Anterior cingulate cortex (tissue), 58 donors: ENCODE data around the gene RFPL2.
A peak's percentile ranks its signal among the peaks of the same experiment; 100 is the strongest.

Experiments used
- DNase-seq, 58 donors: peaks; one replicate each; lab custom pipeline; 2025; lab: John Stamatoyannopoulos, UW

The RFPL2 gene

GRCh38 chr22:32204856-32205722 is at the start of gene RFPL2:
Gene RFPL2, minus strand, starts transcription at chr22:32205073. Its CDS starts 2,622 bp downstream, at chr22:32202451.
- peak in 31 of 58 donors; percentile 6 to 81 (median 38) for DNase-seq

- DNase-seq: no peak
Observed at GRCh38 chr22:32249231-32249630, 44.4 kb upstream of the RFPL2 start.

GRCh38 chr22:32248276-32248675 is 43.4 kb upstream of the RFPL2 start:
- no peak for DNase-seq

- no peak for DNase-seq
Observed at GRCh38 chr22:32246166-32246565, 41.3 kb upstream of the RFPL2 start.

- DNase-seq: no peak
Observed at GRCh38 chr22:32245042-32245441, 40.2 kb upstream of the RFPL2 start.

- no peak for DNase-seq
Observed at GRCh38 chr22:32244547-32244946, 39.7 kb upstream of the RFPL2 start.

- DNase-seq: no peak
Observed at GRCh38 chr22:32240461-32240860, 35.6 kb upstream of the RFPL2 start.

GRCh38 chr22:32237906-32238305 is 33.0 kb upstream of the RFPL2 start:
- no peak for DNase-seq

GRCh38 chr22:32236970-32237369 is 32.1 kb upstream of the RFPL2 start:
- no peak for DNase-seq

- DNase-seq: peak in 1 of 58 donors; percentile 9
Observed at GRCh38 chr22:32233091-32233490, 28.2 kb upstream of the RFPL2 start.

GRCh38 chr22:32232191-32232830 is 27.4 kb upstream of the RFPL2 start:
- DNase-seq: no peak

GRCh38 chr22:32226326-32227104 is 21.6 kb upstream of the RFPL2 start:
- no peak for DNase-seq

GRCh38 chr22:32222991-32223390 is 18.1 kb upstream of the RFPL2 start:
- DNase-seq: no peak

- DNase-seq: no peak
Observed at GRCh38 chr22:32219026-32219425, 14.2 kb upstream of the RFPL2 start.

- DNase-seq: no peak
Observed at GRCh38 chr22:32218470-32218869, 13.6 kb upstream of the RFPL2 start.

- DNase-seq: no peak
Observed at GRCh38 chr22:32217465-32217864, 12.6 kb upstream of the RFPL2 start.

- DNase-seq: no peak
Observed at GRCh38 chr22:32216911-32217310, 12.0 kb upstream of the RFPL2 start.

- no peak for DNase-seq
Observed at GRCh38 chr22:32211011-32211410, 6.1 kb upstream of the RFPL2 start.

GRCh38 chr22:32208681-32209080 is 3.8 kb upstream of the RFPL2 start:
- DNase-seq: no peak

GRCh38 chr22:32207971-32208480 is 3.2 kb upstream of the RFPL2 start:
- DNase-seq: no peak
